ENCODE results near the gene PISD.

Gene PISD

GRCh38 chr22:31637447-31637890, 24.5 kb downstream of the PISD start:
- H3K4me3 ChIP-seq (ENCODE audit: low read depth, low read length) = no peak overlapping the region
- no peak for TF ChIP-seq CTCF (IDR thresholded peaks at IDR 0.05; ENCODE audit: low read depth, low read length)

GRCh38 chr22:31635638-31636306, 26.2 kb downstream of the PISD start:
- no peak for TF ChIP-seq CTCF (IDR thresholded peaks at IDR 0.05; ENCODE audit: low read depth, low read length)
- no peak overlapping the region for H3K4me3 ChIP-seq (ENCODE audit: low read depth, low read length)

- no peak for TF ChIP-seq CTCF (IDR thresholded peaks at IDR 0.05; ENCODE audit: low read depth, low read length)
- H3K4me3 ChIP-seq (ENCODE audit: low read depth, low read length) = peak overlapping the region; percentile 85
Observed at GRCh38 chr22:31631436-31631835, 30.6 kb downstream of the PISD start.

- TF ChIP-seq CTCF (IDR thresholded peaks at IDR 0.05; ENCODE audit: low read depth, low read length) = no peak
- peak overlapping the region; percentile 85 for H3K4me3 ChIP-seq (ENCODE audit: low read depth, low read length)
Observed at GRCh38 chr22:31630331-31631329, 31.4 kb downstream of the PISD start.

GRCh38 chr22:31629741-31630184, 32.3 kb downstream of the PISD start:
- peak overlapping the region; percentile 85 for H3K4me3 ChIP-seq (ENCODE audit: low read depth, low read length)
- no peak for TF ChIP-seq CTCF (IDR thresholded peaks at IDR 0.05; ENCODE audit: low read depth, low read length)

- peak overlapping the region; percentile 85 for H3K4me3 ChIP-seq (ENCODE audit: low read depth, low read length)
- TF ChIP-seq CTCF (IDR thresholded peaks at IDR 0.05; ENCODE audit: low read depth, low read length) = no peak
Observed at GRCh38 chr22:31628969-31629708, 32.9 kb downstream of the PISD start.
